ENCODE data around the gene FGF11.

GRCh38 chr17:7405350-7406234 lies 33.7 kb upstream of the FGF11 start:
- TF ChIP-seq, protein P1, sequence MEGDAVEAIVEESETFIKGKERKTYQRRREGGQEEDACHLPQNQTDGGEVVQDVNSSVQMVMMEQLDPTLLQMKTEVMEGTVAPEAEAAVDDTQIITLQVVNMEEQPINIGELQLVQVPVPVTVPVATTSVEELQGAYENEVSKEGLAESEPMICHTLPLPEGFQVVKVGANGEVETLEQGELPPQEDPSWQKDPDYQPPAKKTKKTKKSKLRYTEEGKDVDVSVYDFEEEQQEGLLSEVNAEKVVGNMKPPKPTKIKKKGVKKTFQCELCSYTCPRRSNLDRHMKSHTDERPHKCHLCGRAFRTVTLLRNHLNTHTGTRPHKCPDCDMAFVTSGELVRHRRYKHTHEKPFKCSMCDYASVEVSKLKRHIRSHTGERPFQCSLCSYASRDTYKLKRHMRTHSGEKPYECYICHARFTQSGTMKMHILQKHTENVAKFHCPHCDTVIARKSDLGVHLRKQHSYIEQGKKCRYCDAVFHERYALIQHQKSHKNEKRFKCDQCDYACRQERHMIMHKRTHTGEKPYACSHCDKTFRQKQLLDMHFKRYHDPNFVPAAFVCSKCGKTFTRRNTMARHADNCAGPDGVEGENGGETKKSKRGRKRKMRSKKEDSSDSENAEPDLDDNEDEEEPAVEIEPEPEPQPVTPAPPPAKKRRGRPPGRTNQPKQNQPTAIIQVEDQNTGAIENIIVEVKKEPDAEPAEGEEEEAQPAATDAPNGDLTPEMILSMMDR (IDR thresholded peaks at IDR 0.05) = no peak
- no peak for TF ChIP-seq POLR2A (IDR thresholded peaks at IDR 0.05)
